Measurements from ENCODE around the gene NHS.

NHS gene

GRCh38 chrX:17529151-17529745, 154.2 kb downstream of the NHS start:
- TF ChIP-seq CTCF (IDR thresholded peaks at IDR 0.05; ENCODE audit: insufficient read depth, low read depth, low read length, missing control alignments), result no peak
- H3K4me3 ChIP-seq (ENCODE audit: low read length), result no peak overlapping the region
- DNase-seq (ENCODE audit: low read depth), result no peak

GRCh38 chrX:17531500-17531899, 156.5 kb downstream of the NHS start:
- no peak overlapping the region for H3K4me3 ChIP-seq (ENCODE audit: low read length)
- no peak for TF ChIP-seq CTCF (IDR thresholded peaks at IDR 0.05; ENCODE audit: insufficient read depth, low read depth, low read length, missing control alignments)
- DNase-seq (ENCODE audit: low read depth), result no peak

- peak; percentile 28 for DNase-seq (ENCODE audit: low read depth)
- TF ChIP-seq CTCF (IDR thresholded peaks at IDR 0.05; ENCODE audit: insufficient read depth, low read depth, low read length, missing control alignments), result peak; percentile 26
- no peak overlapping the region for H3K4me3 ChIP-seq (ENCODE audit: low read length)
Observed at GRCh38 chrX:17535229-17535628, 160.2 kb downstream of the NHS start.

GRCh38 chrX:17537723-17538243, 162.8 kb downstream of the NHS start:
- no peak overlapping the region for H3K4me3 ChIP-seq (ENCODE audit: low read length)
- DNase-seq (ENCODE audit: low read depth), result no peak
- TF ChIP-seq CTCF (IDR thresholded peaks at IDR 0.05; ENCODE audit: insufficient read depth, low read depth, low read length, missing control alignments), result no peak

GRCh38 chrX:17542123-17542522, 167.1 kb downstream of the NHS start:
- no peak overlapping the region for H3K4me3 ChIP-seq (ENCODE audit: low read length)
- no peak for TF ChIP-seq CTCF (IDR thresholded peaks at IDR 0.05; ENCODE audit: insufficient read depth, low read depth, low read length, missing control alignments)
- DNase-seq (ENCODE audit: low read depth), result no peak

- H3K4me3 ChIP-seq (ENCODE audit: low read length), result no peak overlapping the region
- DNase-seq (ENCODE audit: low read depth), result no peak
- no peak for TF ChIP-seq CTCF (IDR thresholded peaks at IDR 0.05; ENCODE audit: insufficient read depth, low read depth, low read length, missing control alignments)
Observed at GRCh38 chrX:17544821-17545220, 169.8 kb downstream of the NHS start.

GRCh38 chrX:17546356-17546755, 171.4 kb downstream of the NHS start:
- TF ChIP-seq CTCF (IDR thresholded peaks at IDR 0.05; ENCODE audit: insufficient read depth, low read depth, low read length, missing control alignments), result no peak
- no peak overlapping the region for H3K4me3 ChIP-seq (ENCODE audit: low read length)
- no peak for DNase-seq (ENCODE audit: low read depth)

Data from epithelial cell of esophagus (primary cell).